ENCODE data around the gene RPF1. TPM values are rescaled to one million over a fixed set of nuclear protein-coding genes. Genes with fewer than 3 reads are reported as not detected.

RPF1 gene
- total RNA-seq, 1 donor from 2014 or later, result 24.6 TPM

DNA sequence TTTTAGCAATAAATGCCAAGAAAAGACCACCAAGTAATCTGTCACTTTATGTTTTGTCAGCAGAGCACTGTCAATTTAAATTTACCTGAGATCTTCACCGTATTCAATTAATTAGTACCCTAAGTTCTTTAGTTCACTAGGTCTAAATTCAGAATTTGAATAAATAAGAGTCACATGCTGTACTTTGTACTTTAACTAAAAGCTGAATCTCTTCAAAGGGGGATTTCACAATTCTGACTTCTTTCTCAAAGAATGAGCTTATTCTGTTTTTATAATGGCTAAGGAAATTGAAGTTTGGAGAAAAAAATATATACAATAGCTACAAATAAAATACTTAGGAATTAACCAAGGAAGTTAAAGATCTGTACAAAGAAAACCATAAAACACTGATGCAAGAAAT, 29.4 kb downstream of the RPF1 start:
- Mint-ChIP-seq H3K4me1 (ENCODE audit: unreplicated experiment) (peaks cover 17% of the 10 kb centered on the region), H3K27ac (ENCODE audit: unreplicated experiment) (no peak overlapping the region), H3K27me3 (ENCODE audit: unreplicated experiment) (no peaks in the 10 kb centered on the region), H3K36me3 (ENCODE audit: unreplicated experiment) (peaks cover 9% of the 10 kb centered on the region), H3K9me3 (ENCODE audit: unreplicated experiment) (peaks cover 9% of the 10 kb centered on the region), H3K4me3 (ENCODE audit: unreplicated experiment) (no peak overlapping the region)
- no peak for DNase-seq (ENCODE audit: extremely low spot score, unreplicated experiment)
- TF ChIP-seq, protein P1, sequence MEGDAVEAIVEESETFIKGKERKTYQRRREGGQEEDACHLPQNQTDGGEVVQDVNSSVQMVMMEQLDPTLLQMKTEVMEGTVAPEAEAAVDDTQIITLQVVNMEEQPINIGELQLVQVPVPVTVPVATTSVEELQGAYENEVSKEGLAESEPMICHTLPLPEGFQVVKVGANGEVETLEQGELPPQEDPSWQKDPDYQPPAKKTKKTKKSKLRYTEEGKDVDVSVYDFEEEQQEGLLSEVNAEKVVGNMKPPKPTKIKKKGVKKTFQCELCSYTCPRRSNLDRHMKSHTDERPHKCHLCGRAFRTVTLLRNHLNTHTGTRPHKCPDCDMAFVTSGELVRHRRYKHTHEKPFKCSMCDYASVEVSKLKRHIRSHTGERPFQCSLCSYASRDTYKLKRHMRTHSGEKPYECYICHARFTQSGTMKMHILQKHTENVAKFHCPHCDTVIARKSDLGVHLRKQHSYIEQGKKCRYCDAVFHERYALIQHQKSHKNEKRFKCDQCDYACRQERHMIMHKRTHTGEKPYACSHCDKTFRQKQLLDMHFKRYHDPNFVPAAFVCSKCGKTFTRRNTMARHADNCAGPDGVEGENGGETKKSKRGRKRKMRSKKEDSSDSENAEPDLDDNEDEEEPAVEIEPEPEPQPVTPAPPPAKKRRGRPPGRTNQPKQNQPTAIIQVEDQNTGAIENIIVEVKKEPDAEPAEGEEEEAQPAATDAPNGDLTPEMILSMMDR (IDR thresholded peaks at IDR 0.05), result no peak

DNA sequence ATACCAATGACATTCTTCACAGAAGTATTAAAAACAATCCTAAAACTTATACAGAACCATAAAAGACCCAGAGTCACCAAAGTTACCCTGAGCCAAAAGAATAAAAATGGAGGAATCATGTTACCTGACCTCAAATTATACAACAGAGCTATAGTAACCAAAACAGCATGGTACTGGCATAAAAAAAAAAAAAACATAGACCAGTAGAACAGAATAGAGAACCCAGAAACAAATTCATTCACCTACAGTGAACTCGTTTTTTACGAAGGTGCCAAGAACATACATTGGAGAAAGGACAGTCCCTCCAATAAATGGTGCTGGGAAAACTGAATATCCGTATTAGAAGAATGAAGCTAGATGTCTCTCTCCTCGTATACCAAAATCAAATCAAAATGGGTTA, 30.0 kb downstream of the RPF1 start:
- Mint-ChIP-seq H3K4me1 (ENCODE audit: unreplicated experiment) (peaks cover 11% of the 10 kb centered on the region), H3K27ac (ENCODE audit: unreplicated experiment) (no peak overlapping the region), H3K36me3 (ENCODE audit: unreplicated experiment) (peaks cover 9% of the 10 kb centered on the region), H3K9me3 (ENCODE audit: unreplicated experiment) (peaks cover 9% of the 10 kb centered on the region), H3K4me3 (ENCODE audit: unreplicated experiment) (no peak overlapping the region), H3K27me3 (ENCODE audit: unreplicated experiment) (no peaks in the 10 kb centered on the region)
- TF ChIP-seq, protein P1 (IDR thresholded peaks at IDR 0.05), result no peak
- DNase-seq (ENCODE audit: extremely low spot score, unreplicated experiment), result no peak

DNA sequence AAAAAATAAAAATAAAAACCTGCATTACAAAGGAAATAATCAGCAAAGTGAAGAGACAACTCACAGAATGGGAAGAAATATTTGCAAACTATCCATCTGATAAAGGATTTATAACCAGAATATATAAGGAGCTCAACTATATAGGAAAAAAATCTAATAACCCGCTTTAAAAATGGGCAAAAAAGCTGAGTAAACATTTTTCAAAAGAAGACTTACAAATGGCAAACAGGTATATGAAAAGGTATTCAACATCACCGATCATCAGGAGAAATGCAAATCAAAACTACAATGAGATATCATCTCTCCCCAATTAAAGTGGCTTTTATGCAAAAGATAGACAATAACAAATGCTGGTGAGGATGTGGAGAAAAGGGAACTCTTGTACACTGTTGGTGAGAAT, 31.1 kb downstream of the RPF1 start:
- H3K4me1 Mint-ChIP-seq (ENCODE audit: unreplicated experiment), result peaks cover 5% of the 10 kb centered on the region
- H3K27ac Mint-ChIP-seq (ENCODE audit: unreplicated experiment), result no peak overlapping the region
- DNase-seq (ENCODE audit: extremely low spot score, unreplicated experiment), result no peak
- H3K4me3 Mint-ChIP-seq (ENCODE audit: unreplicated experiment), result no peak overlapping the region
- TF ChIP-seq, protein P1 (IDR thresholded peaks at IDR 0.05), result no peak
- H3K27me3 Mint-ChIP-seq (ENCODE audit: unreplicated experiment), result no peaks in the 10 kb centered on the region
- peaks cover 9% of the 10 kb centered on the region for H3K36me3 Mint-ChIP-seq (ENCODE audit: unreplicated experiment)
- peaks cover 9% of the 10 kb centered on the region for H3K9me3 Mint-ChIP-seq (ENCODE audit: unreplicated experiment)

DNA sequence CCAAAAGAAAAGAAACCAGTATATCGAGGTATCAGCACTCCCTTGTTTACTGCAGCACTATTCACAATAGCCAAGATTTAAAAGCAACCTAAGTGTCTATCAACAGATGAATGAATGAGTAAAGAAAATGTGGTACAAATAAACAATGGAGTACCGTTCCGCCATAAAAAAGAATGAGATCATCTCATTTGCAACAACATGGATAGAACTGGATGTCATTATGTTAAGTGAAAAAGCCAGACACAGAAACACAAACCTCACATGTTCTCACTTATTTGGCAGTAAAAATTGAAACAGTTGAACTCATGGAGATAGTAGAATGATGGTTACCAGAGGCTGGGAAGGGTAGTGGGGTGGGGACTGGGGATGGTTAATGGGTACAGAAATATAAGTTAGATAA, 31.6 kb downstream of the RPF1 start:
- no peak for DNase-seq (ENCODE audit: extremely low spot score, unreplicated experiment)
- Mint-ChIP-seq H3K27me3 (ENCODE audit: unreplicated experiment) (no peaks in the 10 kb centered on the region), H3K4me1 (ENCODE audit: unreplicated experiment) (peaks cover 5% of the 10 kb centered on the region), H3K27ac (ENCODE audit: unreplicated experiment) (no peak overlapping the region), H3K36me3 (ENCODE audit: unreplicated experiment) (peaks cover 9% of the 10 kb centered on the region), H3K4me3 (ENCODE audit: unreplicated experiment) (no peak overlapping the region), H3K9me3 (ENCODE audit: unreplicated experiment) (peaks cover 9% of the 10 kb centered on the region)
- TF ChIP-seq, protein P1 (IDR thresholded peaks at IDR 0.05), result no peak

DNA sequence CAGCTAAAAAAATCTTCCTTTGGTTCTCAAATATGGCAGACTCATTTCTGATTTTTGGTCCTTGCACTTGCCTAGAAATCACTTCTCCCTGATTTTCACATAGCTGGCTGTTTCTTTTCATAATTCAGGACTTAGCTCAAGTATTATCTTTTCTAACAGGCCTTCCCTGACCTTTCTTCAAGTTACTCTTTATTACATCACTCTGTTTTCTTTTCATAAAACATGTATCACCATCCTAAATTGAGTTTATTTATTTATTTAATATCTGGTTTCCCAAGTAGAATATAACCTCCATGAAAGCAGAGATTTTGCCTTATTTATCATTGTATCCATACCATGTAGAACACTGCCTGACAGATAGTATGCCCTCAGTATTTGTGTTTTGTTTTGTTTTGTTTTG, 45.5 kb downstream of the RPF1 start:
- no peak for DNase-seq (ENCODE audit: extremely low spot score, unreplicated experiment)
- no peaks in the 10 kb centered on the region for H3K9me3 Mint-ChIP-seq (ENCODE audit: unreplicated experiment)

More for the DNA sequence above, 45.5 kb downstream of the RPF1 start:
- TF ChIP-seq, protein P1 (IDR thresholded peaks at IDR 0.05), result no peak
- Mint-ChIP-seq H3K36me3 (ENCODE audit: unreplicated experiment) (peaks cover 10% of the 10 kb centered on the region), H3K27ac (ENCODE audit: unreplicated experiment) (no peak overlapping the region), H3K4me3 (ENCODE audit: unreplicated experiment) (no peak overlapping the region), H3K27me3 (ENCODE audit: unreplicated experiment) (no peaks in the 10 kb centered on the region), H3K4me1 (ENCODE audit: unreplicated experiment) (no peaks in the 10 kb centered on the region)

Measured in osteocyte (in vitro differentiated cells).